Epithelial cell of esophagus (primary cell): ENCODE data around the gene SMOC2.
"Not testable (repeated sequence)": the region's sequence is repeated elsewhere in the genome, so short reads cannot be mapped to it uniquely, and the experiment has no call there.

ENCODE experiments used
- DNase-seq: peaks from one replicate; pipeline ENCODE4 v3.0.0; 2010; ENCODE audit warnings: low read depth
- H3K4me3 ChIP-seq: 2 replicates; pipeline ENCODE4 v1.5.1; 2011; ENCODE audit warnings: mild to moderate bottlenecking, low read length, control low read depth
- TF ChIP-seq, protein P1 (sequence below): IDR thresholded peaks from 2 replicates; pipeline ENCODE4 v1.5.1; 2011; ENCODE audit warnings: low read depth, mild to moderate bottlenecking, low read length, control low read depth, inconsistent platforms; ENCODE audit not compliant: insufficient read depth; ENCODE audit errors: missing control alignments

Gene SMOC2

GRCh38 chr6:168699631-168700295 lies 258.8 kb downstream of the SMOC2 start:
- TF ChIP-seq, protein P1, sequence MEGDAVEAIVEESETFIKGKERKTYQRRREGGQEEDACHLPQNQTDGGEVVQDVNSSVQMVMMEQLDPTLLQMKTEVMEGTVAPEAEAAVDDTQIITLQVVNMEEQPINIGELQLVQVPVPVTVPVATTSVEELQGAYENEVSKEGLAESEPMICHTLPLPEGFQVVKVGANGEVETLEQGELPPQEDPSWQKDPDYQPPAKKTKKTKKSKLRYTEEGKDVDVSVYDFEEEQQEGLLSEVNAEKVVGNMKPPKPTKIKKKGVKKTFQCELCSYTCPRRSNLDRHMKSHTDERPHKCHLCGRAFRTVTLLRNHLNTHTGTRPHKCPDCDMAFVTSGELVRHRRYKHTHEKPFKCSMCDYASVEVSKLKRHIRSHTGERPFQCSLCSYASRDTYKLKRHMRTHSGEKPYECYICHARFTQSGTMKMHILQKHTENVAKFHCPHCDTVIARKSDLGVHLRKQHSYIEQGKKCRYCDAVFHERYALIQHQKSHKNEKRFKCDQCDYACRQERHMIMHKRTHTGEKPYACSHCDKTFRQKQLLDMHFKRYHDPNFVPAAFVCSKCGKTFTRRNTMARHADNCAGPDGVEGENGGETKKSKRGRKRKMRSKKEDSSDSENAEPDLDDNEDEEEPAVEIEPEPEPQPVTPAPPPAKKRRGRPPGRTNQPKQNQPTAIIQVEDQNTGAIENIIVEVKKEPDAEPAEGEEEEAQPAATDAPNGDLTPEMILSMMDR: no peak
- no peak for DNase-seq
- H3K4me3 ChIP-seq: no peak overlapping the region

DNA sequence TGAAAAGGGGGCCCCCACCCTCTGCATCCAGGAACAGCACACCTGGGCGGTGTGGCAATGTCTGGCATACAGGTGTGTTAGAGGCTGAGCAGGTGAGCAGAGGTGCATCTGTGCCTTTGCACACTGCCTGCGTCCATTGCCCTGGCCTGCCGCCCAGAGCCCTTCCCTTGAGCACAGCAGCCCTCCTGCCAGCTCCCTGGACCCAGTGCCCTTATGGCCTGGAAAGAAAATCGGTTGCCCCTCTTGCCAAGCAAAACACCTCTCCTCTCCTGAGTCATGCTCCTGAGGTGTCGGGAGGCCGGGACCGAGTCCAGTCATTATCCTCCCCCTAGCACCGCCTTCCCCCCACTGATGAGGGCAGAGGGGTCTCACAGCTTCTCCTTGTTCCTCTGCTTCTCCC lies 259.9 kb downstream of the SMOC2 start:
- TF ChIP-seq, protein P1: no peak
- H3K4me3 ChIP-seq: no peak overlapping the region
- DNase-seq: no peak

DNA sequence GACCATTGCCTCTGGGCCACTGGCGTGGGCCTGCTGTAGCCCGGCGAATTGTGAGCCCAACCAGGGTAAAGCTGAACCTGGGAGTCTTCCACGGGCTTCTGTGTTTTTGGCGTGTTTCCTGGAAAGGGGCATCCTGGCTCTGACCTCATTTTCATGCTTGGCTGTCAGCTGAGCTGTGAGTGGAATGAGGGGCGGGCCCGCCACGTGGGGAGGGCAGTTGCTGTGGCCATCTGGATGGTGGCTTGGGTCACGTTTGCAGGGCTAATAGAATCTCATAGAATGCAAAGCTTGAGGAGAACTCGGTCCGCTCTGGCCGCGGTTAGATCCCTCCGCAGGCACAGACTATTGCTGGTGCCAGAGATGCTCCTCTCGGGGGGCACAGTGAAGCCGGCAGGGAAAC lies 263.0 kb downstream of the SMOC2 start:
- no peak for DNase-seq
- TF ChIP-seq, protein P1: no peak
- H3K4me3 ChIP-seq: no peak overlapping the region

- no peak overlapping the region for H3K4me3 ChIP-seq
- TF ChIP-seq, protein P1: no peak
- DNase-seq: no peak
Measured at GRCh38 chr6:168704678-168705077, 263.7 kb downstream of the SMOC2 start.

GRCh38 chr6:168705271-168705670 lies 264.3 kb downstream of the SMOC2 start:
- not testable (repeated sequence) for H3K4me3 ChIP-seq, DNase-seq

DNA sequence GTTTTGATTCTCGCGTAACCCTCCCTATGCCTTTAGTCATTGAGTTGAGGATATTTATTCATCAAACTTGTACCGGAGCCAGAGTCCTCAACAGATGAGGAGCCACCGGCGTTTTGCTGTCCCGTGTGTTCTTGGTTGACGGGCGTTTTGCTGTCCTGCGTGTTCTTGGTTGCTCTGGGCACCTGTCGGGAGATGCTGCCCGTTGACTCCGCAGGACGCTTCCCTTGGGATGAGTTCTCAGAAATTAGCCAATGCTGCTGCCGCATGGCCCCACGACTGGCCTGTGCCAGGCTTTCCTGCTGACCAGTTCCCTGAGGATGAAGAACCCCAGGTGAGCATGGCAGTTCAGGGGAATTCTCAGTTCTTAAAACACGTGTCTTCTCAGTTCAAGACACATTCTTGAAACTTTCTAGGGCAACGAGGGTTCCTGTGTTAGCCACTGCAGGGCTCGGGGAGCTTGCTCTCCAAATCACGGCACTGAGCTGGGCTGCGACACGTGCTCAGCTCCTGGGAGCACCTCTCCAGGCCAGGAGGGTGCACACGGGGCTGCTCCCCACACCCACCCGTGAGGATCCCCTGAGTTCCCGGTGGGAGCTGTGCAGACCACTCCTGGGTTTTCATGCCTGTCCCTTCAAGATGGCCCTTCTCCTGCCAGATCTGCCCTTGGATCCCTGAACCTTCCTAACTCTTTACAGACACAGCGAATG lies 265.6 kb downstream of the SMOC2 start:
- H3K4me3 ChIP-seq: no peak overlapping the region
- DNase-seq: no peak
- TF ChIP-seq, protein P1: no peak

DNA sequence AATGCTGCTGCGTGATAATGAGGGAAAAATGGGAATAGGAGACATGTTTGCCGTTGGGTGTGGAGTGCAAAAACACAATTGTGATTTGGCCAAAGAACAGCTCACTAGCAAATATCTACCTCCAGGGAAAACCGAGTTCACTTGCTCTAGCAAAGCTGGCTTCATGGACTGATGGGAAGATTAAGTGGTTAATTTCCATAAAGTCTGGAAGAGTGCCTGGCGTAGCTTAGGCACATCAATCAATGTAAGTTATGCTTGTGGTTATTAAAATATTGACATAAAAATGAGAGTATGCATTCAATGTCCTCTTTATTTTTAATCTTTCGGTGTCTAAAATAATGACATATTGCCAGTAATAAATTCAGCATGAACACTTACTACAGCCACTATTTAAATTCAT lies 267.5 kb downstream of the SMOC2 start:
- H3K4me3 ChIP-seq: no peak overlapping the region
- no peak for DNase-seq
- TF ChIP-seq, protein P1: no peak
